ENCODE measurements around the gene VPS37D. TPM values are rescaled to one million over a fixed set of nuclear protein-coding genes. Genes with fewer than 3 reads are reported as not detected.
"Not testable (repeated sequence)": the region's sequence is repeated elsewhere in the genome, so short reads cannot be mapped to it uniquely, and the experiment has no call there.

The VPS37D gene
- total RNA-seq, 1 donor from 2014 or later: 4.3 TPM

DNA sequence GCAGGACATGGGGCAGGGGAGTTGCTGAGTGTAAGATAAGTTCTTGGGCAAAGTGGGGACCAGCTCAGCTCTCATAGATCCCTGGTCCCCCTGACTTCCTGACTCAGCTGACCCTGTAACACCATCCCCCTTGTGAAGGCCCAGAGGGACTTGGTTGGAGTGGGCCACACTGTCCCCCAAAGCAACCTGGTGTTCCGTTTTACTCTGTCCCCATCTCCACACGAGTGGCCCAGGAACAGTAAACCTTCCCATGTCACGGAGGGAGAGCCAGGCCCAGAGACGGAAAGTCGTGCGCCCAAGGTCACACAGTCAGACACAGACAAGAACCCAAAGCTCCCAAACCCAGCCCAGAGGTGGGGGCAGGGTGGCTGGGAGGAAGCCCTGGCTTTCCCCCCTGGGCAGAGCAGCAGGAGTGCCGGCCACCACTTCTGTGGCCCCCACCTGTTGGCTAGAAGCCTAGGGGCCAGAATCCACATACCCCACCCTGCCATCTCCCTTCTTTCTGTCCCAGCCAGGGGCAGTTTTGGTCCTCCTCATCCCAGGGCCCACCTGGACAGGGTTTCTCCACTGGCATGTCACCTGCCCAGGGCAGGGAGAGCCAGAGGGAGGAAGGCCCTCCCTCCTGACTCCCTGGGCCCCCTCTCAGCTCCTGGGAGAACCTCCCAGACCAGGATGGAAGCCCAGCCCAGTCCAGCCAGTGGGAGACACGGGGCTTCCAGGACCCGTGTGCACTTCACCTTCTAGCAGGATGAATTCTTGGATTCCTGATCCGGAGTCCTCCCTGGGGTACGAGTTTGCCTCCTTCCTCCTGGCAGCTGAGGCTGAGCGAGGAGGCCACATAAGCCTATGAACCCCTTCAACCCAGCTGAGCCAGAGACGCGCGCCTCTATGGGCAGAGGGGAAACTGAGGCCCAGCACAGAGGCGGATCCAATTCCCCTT, 20.6 kb upstream of the VPS37D start:
- no peak for DNase-seq (ENCODE audit: low read depth, low spot score)

DNA sequence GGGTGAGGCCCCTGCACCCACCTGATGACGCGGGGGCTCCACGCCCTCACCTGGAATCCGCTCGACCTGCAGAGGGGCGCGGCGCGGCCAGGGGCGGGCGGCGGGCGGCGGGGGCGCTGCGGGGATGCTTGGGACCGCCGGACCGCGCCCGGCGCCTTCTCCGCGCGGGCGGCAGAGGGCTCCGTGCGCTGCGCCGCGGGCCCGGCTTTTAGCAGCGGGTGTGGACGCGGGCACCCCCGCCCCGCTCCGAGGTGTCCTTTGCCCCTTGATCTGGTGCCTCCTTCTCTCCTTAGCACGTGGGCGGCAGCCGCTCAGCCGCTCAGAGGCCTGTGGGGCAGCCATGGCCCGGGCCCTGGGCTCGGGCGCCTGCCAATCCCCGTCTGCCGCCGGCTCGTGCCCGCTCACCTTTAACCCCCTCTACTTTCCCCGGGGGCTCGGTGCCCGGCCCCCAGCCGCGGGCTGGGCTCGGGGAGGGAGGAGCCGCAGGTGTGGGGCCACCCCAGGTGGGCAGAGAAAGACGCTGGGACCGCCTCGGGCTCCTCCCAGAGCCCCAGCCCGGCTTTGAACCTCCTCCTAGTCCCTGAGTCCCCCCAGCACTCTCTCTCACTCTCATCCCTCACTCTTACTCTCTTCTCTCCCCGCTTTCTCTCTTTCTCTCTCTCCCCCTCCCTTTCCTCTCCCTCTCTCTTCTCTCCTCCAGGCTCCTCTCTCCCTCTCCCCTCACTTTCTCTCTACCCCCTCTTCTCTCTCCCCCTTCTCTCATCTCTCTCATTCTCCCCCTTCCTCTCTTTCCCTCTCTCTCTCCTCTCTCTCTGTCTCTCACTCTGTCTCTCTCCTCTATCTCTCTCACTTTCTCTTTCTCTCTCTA, 19.7 kb upstream of the VPS37D start:
- DNase-seq (ENCODE audit: low read depth, low spot score): no peak

DNA sequence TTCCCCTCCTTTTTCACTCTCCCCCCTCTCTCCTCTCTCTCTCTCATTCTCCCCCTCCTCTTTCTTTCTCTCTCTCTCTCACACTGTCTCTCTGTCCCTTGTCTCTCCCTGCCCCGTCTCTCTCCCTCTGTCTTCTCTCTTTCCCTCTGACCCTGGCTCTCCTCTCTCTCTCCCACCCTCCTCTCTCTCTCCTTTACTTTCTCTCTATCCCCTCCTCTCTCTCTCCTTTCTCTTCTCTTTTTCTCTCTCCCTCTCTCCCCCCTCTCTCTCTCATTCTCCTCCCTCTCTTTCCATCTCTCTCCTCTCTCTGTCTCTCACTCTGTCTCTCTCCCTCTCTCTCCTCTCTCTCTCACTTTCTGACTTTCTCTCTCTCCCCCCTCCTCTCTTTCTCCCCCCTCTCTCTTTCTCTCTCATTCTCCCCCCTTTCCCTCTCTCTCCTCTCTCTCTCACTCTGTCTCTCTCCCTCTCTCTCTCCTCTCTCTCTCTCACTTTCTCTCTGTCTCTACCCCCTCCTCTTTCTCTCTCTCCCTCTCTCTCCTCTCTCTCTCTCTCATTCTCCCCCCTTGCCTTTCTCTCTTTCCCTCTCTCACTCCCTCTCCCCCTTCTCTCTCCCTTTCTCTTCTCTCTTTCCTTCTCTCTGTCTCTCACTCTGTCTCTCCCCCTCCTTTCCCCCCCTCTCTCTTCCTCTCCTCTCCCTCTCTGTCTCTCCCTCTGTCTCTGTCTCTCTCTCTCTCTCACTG, 18.9 kb upstream of the VPS37D start:
- no peak for DNase-seq (ENCODE audit: low read depth, low spot score)

DNA sequence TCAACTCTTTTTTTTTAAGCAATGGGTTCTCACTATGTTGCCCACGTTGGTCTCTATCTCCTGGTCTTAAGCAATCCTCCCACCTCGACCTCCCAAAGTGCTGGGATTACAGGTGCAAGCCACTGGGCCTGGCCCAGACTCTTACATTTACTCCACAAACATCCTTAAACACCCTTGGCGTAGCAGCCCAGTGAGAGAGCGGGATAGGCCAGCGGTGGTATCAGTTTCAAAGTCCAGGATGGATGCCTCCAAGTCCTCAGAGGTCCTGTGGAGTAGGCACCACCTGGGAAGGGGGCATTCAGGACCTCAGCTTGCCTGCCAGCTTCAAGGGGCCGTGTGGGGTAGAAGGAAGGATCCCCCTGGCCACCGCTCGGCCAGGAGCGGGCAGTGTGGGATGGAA, 18.1 kb upstream of the VPS37D start:
- DNase-seq (ENCODE audit: low read depth, low spot score): no peak

DNA sequence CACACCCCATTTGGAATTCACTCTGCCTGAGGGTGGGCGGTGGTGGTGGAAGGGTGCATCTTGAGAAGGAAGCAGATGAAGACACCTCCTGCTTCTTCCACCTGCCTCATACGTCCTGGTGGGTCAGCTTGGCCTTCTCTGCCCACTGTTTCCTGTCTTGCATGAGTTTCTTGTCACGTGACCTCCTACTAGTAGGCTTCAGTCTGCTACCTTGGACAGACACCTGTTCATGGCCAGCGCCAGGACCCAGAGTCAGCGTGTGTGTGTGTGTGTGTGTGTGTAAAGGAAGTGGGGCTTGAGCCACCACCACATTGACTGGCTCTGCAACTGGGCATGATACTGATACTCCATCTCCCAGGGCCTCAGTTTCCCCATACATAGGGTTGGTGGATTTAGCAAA, 17.1 kb upstream of the VPS37D start:
- DNase-seq (ENCODE audit: low read depth, low spot score): no peak

DNA sequence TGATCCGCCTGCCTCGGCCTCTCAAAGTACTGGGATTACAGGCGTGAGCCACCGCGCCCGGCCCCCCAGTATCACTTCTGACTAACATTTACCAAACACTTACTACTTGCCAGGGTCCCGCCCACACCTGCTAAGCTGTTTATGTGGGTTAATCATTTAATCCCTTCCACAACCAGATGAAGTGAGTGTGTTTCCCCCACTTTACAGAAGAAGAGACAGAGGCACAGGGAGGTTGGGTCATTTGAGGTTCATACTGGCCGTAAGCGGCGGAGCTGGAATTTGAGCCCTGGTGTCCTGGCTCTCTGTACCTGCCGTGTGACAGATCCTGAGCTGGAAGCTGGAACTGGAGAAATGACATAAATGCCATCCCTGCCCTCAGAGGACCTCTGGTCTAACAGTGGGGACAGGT, 15.1 kb upstream of the VPS37D start:
- no peak for DNase-seq (ENCODE audit: low read depth, low spot score)

DNA sequence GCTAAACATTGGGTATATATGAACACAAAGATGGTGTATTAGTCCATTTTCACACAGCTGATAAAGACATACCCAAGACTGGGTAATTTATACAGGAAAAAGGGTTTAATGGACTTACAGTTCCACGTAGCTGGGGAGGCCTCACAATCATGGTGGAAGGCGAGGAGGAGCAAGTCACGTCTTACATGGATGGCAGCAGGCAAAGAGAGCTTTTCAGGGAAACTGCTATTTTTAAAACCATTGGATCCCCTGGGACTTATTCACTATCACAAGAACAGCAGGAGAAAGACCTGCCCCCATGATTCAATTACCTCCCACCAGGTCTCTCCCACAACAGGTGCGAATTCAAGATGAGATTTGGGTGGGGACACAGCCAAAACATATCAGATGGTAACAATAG, 12.3 kb upstream of the VPS37D start:
- not testable (repeated sequence) for DNase-seq (ENCODE audit: low read depth, low spot score)

DNA sequence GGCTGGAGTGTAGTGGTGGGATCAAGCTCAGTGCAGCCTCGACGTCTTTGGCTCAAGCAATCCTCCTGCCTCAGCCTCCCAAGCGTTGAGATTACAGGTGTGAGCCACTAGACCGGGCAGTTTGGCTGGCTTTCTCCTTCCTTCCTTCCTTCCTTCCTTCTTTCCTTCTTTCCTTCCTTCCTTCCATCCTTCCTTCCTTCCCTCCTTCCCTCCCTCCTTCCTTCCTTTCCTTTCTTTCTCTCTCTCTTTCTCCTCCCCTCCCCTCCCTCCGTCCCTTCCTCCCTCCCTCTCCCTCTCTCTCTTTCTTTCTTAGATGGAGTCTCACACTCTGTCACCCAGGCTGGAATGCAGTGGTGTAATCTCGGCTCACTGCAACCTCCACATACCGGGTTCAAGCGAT, 7.6 kb upstream of the VPS37D start:
- DNase-seq (ENCODE audit: low read depth, low spot score): no peak

DNA sequence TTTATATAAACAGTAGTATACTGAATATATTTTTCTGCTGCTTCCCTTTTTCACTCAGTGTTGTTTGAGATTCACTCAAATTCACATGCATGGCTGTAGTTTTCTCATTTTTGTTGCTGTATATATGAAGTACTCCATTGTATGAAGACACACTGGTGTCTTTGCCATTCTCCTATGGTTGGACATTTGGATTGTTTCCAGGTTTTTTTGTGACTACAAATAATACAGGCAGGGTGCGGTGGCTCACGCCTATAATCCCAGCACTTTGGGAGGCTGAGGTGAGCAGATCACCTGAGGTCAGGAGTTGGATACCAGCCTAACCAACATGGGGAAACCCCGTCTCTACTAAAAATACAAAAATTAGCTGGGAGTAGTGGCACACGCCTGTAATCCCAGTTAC, 7.0 kb upstream of the VPS37D start:
- DNase-seq (ENCODE audit: low read depth, low spot score): not testable (repeated sequence)

DNA sequence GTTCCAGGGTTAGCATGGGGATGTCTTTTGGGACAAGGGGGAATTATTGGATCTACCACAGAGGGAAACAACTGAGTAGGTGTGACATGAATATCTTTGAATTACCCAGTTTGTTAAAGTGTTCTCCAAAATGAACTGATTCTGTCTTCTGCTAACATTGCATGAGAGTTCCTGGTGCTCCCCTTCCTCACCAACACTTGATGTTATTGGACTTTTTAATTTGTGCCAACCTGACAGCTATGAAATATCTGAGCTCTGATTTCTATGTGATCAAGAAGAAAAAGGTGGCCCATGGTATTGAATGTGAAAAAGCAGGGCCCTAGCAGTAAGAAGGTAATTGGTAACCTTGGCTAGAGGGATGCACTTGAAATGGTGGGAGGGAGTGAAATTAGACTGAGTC, 4.6 kb upstream of the VPS37D start:
- DNase-seq (ENCODE audit: low read depth, low spot score): no peak

DNA sequence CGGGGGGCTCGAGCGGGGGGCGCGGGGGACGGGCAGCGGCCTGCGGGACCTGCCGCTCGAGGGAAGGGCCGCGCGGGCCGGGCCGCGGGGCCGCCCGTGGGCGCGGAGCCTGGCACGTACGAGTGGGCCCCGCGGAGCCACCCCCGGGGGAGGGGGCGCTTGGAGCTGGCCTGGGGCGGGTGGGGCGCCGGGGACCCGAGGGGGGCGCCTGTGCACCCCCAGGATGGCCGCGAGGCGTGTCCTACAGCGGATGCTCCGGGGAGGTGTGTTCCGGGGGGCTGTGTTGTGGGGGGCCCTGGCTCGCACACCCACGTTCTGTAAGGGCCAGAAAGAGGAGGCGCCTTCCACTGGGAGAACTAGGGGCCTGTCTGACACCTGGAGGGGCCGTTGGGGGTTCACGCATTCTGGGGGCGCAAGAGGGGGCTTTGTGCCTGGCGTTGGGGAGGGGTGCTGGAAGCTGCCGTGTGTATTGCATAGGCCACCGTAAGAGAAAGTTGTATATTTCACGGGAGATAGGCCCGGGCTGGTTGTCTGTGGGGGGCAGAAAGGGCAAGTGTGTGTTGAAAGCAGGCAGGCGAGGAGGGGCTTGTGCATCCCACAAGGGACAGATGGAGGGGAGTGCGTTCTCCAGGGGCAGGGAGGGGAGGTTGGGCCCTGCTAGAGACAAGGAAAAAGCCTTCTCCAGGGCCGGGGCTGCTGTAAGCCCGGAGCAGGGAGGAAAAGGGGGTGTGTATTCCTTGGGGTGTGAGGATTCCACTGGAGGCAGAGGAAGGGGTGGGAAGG, 663 bp downstream of the VPS37D start:
- no peak for DNase-seq (ENCODE audit: low read depth, low spot score)

DNA sequence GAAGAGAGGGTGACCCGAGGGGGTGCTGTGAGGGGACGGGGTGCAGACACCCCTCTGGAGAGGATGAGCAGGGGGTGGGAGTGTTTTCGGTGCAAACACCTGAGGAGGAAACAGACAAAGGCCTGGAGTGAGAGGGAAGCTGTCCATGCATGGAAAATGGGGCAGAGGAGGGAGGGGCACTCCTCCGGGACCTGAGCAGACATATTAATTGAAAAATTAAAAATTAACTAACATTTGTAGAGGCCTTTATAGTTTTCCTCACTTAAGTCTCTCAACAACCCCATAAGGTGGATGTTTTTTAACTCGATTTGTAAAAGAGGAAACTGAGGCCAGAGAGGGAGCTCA, 1.2 kb downstream of the VPS37D start:
- no peak for DNase-seq (ENCODE audit: low read depth, low spot score)

DNA sequence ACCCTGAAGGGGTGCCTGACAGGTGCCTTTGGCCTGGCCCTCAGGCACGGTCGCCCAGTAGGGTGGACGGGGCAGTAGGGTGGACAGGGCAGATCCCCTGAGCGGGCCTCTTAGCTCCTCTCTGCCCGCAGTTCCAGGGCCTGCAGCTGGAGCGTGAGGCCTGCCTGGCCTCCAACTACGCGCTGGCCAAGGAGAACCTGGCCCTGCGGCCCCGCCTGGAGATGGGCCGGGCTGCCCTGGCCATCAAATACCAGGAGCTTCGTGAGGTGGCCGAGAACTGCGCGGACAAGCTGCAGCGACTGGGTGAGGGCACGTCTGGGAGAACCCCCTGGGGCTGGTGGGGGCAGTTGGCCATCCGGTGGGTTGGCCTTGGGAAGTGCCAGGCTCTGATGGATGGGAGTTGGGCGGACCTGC, 1.7 kb downstream of the VPS37D start:
- no peak for DNase-seq (ENCODE audit: low read depth, low spot score)

DNA sequence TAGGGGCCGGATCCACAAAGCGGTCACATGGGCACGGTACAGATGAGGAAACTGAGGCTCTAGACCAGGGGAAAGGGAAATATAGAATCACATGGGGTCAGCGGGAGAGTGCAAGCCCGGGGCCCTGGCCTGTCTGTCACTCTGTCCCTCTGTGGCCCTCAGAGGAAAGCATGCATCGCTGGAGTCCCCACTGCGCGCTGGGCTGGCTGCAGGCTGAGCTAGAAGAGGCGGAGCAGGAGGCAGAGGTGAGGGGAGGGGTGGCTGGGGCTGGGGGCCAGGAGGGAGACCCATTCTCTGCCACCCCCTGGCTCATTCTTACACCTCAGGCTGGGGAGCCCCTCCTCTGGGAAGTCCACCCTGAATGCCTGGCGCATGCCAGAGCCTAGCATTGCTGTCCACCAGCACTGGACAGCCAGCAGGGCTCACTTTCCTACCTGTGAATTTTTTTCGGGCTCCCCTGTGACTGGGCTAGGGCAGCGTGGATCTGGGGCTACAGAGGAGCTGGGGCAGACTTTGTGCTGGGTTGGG, 2.3 kb downstream of the VPS37D start:
- DNase-seq (ENCODE audit: low read depth, low spot score): no peak

DNA sequence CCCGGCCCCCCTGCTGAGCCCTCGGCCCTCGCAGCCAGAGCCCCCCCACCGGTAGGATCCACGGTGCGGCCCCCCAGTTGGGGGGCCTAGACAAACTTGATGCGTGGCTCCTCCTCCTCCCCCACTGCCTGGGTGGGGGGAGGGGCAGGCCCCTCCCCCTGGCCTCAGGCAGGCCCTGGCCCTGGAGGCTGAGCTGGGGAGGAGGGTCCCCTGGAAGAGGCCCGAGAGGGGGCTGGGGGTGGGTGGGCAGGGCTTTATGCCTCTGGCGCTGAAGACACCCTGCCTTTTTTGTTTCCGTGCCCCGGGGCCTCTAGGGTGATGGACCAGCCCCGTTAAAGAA, 3.7 kb downstream of the VPS37D start:
- DNase-seq (ENCODE audit: low read depth, low spot score): no peak

DNA sequence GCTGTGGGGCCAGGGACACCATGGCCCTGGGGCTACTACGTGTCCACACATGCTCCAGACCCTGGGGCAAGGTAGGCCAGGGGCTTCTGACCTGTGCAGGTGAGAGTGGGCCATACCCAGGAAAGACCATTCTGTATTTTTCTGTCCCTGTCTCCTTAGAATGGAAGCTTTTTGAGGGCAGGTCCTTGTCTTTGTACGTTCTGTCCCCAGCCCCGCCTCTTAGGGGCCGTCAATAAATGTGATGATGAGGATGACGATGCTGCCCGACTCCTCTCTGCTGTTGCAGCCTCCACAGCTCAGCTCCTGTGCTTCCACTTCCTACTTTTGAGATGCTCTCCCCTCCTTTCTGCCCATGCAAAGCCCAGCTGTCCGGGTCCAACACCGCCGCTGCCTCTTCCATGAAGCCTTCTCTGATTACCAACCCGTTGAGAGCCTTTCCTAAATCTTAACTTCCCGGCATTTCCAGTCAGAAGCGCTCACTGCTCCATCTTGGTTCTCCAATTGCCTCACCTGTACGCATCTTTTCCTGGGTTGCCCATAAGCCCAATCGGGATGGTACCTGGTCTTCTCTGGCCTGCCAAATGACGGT, 4.3 kb downstream of the VPS37D start:
- no peak for DNase-seq (ENCODE audit: low read depth, low spot score)

DNA sequence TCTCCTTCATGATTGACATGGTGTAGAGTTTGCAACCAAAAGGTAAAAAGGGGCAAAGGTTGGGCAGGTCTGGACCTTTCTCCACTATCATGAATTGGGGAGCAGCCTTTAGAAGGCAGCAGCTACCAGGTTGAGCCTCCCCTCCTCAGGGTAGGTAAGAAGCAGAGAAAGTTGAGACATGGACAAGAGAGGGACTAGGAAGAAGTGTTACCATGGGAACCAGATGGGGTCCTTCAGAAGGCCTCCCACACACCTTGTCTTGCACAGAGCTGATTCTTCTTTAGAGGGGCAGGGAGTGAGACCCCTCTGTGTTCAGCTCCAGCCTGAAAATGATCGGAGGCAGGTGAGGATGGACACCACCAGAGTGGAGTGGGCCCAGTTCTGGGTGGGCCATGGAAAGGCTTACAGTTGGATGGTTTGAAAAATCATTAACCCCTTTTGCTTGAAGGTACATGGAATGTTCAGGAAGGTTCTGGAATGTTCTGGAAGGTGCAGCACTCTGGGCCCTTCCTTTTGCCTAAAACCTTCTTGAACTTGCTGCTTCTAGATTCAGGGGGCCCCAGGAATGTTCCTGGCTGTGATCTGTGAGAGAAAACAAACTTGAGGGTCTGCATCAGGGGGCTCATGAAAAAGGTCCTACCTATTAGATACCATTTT, 7.0 kb downstream of the VPS37D start:
- no peak for DNase-seq (ENCODE audit: low read depth, low spot score)

DNA sequence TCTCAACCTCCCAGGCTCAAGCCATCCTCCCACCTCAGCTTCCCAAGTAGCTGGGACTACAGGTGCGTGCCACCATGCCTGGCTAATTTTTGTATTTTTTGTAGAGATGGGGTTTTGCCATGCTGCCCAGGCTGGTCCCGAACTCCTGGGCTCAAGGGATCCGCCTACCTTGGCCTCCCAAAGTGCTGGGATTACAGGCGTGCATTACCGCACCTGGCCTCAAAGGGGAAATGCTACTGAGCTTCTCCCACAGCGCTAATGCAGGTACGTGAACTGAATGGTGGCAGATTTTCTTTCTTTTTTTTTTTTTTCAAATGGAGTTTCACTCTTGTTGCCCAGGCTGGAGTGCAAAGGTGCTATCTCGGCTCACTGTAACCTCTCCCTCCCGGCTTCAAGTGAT, 8.4 kb downstream of the VPS37D start:
- not testable (repeated sequence) for DNase-seq (ENCODE audit: low read depth, low spot score)

DNA sequence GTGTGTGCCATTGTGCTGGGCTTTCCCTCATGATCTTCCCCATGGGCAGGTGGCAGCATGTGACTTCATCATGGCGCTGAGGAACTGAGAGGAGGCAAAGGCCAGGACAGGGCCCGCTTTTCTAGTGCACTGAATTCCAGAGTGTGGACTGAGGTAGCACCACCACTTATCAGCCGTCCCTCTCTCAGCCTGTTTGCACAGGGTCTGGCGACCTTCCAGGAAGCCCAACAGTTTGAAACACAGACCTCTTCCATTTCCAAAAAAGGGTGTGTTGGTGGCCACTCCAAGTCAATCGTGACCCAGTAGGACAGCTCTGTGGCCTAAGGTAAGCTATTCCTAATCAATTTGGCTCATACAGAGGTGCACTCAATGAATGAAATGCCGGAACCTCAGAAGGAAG, 11.2 kb downstream of the VPS37D start:
- no peak for DNase-seq (ENCODE audit: low read depth, low spot score)

DNA sequence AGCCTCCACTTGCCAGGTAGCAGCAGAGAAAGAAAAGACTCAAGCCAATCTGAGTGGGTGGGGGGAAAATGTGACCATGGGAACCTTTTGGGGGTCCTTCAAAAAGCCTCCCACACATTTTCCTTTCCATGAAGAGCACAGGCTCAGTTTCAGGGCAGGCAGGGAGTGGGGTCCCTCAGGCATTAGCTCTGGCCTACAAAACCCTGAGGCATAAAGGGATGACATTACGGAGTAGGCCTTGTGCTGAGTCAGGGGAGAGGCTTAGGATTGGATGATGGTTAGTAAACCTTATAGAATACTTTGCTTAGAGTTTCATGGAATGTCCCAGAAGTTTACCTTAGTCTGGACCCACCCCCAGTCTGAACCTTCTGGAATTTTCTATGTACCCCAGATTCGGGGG, 12.1 kb downstream of the VPS37D start:
- no peak for DNase-seq (ENCODE audit: low read depth, low spot score)

Measured in pulmonary artery endothelial cell (primary cell).